Measurements from ENCODE around the gene MTA3. TPM values are rescaled to one million over a fixed set of nuclear protein-coding genes. Genes with fewer than 3 reads are reported as not detected.
"Not testable (repeated sequence)": the region's sequence is repeated elsewhere in the genome, so short reads cannot be mapped to it uniquely, and the experiment has no call there.

The MTA3 gene
- total RNA-seq, 2 experiments from 2014 or later: 20.9 to 21.5 TPM

DNA sequence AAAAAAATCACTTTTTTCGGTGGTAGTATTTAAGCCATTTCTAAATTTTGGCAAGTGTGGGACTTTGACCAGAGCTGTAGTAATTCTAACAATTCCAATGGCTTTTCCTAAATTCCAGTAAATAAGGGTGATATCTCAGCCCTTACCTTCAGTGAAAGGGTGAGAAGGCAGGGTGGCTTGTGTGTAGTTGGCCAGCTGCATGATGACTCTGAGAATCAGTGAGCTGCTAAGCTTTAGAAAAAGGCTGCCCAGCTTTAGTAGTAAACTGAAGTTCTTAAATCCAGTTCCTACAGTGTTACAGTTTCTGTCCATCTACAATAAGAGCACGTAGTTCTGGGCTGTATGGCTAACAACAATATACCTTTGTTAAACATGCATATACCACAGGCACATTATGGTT is 153.5 kb downstream of the MTA3 start:
- H3K4me3 Mint-ChIP-seq: no peak overlapping the region
- no peak overlapping the region for H3K27ac Mint-ChIP-seq
- ChIA-PET POLR2A (no interaction called here), CTCF (no interaction called here)
- no peaks in the 10 kb centered on the region for H3K9me3 Mint-ChIP-seq
- peaks cover 10% of the 10 kb centered on the region for H3K4me1 Mint-ChIP-seq
- no peaks in the 10 kb centered on the region for H3K27me3 Mint-ChIP-seq
- no peaks in the 10 kb centered on the region for H3K36me3 Mint-ChIP-seq (ENCODE audit: low read depth)
- DNase-seq: no peak

DNA sequence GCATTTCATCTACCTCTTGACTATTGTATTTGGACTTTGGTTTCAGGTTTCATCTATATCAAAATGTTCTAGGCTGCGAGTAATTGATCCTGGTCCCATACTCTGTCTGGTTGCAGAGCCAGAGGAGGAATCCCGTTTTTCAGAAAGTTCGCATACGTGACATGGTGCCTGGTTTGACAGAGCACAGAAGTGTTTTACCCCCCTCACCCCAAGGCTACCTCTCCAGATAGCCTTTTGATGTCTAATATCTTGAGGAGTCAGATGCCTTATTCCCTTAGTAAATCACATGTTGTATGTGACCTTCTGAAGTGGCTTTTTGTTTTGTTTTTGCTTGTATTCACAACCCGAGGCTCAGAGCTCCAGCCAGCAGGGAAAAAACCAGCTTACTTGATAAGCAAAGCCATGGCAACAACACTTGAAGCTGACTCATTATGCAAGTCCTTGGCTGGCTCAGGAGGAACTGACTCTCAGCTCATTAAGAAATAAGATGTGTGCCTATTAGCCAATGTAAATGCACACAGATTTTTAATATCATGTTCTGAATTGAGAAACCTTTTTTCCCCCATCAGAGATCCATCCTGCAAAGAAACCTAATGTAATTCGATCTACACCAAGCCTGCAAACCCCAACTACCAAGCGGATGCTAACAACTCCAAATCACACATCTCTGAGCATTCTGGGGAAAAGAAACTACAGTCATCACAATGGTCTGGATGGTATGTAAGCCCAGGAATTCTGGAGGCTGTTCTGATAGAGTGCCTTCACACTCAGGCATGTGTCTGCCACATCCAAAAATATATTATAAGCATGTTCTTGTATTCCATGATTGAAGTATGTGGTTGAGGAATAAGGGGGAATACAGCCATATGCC is 154.1 kb downstream of the MTA3 start:
- no peaks in the 10 kb centered on the region for H3K27me3 Mint-ChIP-seq
- DNase-seq: peak; percentile 27
- CTCF ChIA-PET: no interaction called here
- peaks cover 10% of the 10 kb centered on the region for H3K4me1 Mint-ChIP-seq
- POLR2A ChIA-PET: no interaction called here
- H3K9me3 Mint-ChIP-seq: no peaks in the 10 kb centered on the region
- no peak overlapping the region for H3K27ac Mint-ChIP-seq
- no peak overlapping the region for H3K4me3 Mint-ChIP-seq
- H3K36me3 Mint-ChIP-seq (ENCODE audit: low read depth): no peaks in the 10 kb centered on the region

DNA sequence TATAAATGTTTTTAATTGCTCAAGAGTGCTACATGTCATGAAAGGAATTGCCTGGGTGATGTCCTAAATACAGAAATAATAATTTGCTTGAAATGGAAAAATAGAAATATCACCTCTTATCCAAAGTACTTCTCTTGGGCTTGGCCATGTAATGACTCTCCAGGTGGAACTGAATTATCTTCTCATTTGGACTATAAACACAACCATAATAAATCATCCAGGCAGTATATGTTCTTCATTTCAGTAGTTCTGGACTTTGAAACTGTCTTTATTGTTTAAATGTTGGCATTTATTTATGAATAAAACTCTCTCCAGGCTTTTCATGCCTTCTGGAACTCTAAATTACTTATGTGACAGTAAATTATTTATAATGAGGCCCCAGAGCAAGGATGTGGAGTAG is 155.0 kb downstream of the MTA3 start:
- DNase-seq: no peak
- H3K27ac Mint-ChIP-seq: no peak overlapping the region
- peaks cover 10% of the 10 kb centered on the region for H3K4me1 Mint-ChIP-seq
- no peaks in the 10 kb centered on the region for H3K9me3 Mint-ChIP-seq
- H3K4me3 Mint-ChIP-seq: no peak overlapping the region
- no peaks in the 10 kb centered on the region for H3K36me3 Mint-ChIP-seq (ENCODE audit: low read depth)
- ChIA-PET CTCF (no interaction called here), POLR2A (no interaction called here)
- H3K27me3 Mint-ChIP-seq: no peaks in the 10 kb centered on the region

DNA sequence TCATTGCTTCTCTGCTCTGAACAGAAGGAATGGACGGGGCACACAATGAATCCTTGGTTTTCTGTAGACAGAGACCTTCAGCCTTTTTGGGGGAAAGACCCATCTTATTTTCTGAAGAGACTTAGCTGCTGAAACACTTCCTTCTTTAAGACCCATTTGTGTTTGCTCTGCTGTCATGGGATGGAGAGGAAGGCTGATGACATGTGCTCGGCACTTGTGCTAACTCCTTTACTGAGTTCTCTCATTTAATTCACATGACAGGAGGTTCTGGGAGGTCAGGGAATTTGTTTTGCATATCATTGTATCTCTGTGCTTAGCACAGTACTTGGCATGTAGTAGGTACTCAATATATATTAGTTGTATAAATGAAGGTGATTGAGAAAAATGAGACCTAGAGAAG is 156.5 kb downstream of the MTA3 start:
- DNase-seq: no peak
- ChIA-PET POLR2A (no interaction called here), CTCF (no interaction called here)
- Mint-ChIP-seq H3K4me3 (no peak overlapping the region), H3K4me1 (peaks cover 10% of the 10 kb centered on the region), H3K36me3 (ENCODE audit: low read depth) (peaks cover 4% of the 10 kb centered on the region), H3K27ac (no peak overlapping the region), H3K9me3 (peaks cover 5% of the 10 kb centered on the region), H3K27me3 (no peaks in the 10 kb centered on the region)

DNA sequence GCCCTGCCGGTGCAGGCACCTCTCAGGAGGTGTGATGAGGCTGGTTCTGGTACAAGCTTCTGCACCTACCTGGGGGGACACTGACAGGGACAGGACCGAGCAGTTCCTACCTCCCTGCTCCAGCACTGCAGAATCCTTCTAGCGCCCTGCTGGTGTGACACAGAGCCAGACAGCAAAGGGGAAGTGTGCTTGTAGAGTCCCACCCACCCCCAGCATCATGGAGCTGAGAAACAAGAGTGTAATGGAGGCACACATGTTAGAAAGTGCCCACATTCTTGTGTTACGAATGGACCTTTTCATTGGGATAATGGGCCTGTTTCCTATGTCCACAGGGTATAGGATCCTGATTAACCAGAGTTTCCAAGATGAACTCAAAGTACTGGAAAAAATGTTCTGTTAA is 157.2 kb downstream of the MTA3 start:
- no peak overlapping the region for H3K27ac Mint-ChIP-seq
- peaks cover 6% of the 10 kb centered on the region for H3K9me3 Mint-ChIP-seq
- ChIA-PET POLR2A (no interaction called here), CTCF (no interaction called here)
- H3K4me3 Mint-ChIP-seq: no peak overlapping the region
- H3K27me3 Mint-ChIP-seq: no peaks in the 10 kb centered on the region
- H3K4me1 Mint-ChIP-seq: peaks cover 10% of the 10 kb centered on the region
- peaks cover 5% of the 10 kb centered on the region for H3K36me3 Mint-ChIP-seq (ENCODE audit: low read depth)
- DNase-seq: no peak

DNA sequence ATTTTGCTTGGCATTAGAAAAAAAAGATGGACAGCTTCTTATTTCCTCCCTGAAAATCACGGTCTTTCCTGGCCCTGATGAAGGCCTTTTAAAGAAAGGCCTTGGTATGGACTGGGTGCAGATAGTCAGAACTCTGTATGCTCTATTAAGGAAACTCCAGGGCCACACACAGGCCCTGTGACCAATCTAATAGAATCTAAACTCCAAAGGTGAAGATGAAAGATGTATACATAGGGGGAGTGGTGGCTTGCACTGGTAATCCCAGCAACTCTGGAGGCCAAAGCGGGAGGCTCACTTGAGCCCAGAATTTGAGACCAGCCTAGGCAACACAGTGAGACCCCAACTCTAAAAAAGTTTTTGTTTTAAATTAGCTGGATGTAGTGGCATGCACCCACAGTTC is 158.2 kb downstream of the MTA3 start:
- Mint-ChIP-seq H3K4me3 (no peak overlapping the region), H3K27me3 (no peaks in the 10 kb centered on the region), H3K9me3 (peaks cover 11% of the 10 kb centered on the region), H3K4me1 (peaks cover 10% of the 10 kb centered on the region), H3K27ac (no peak overlapping the region), H3K36me3 (ENCODE audit: low read depth) (peaks cover 7% of the 10 kb centered on the region)
- POLR2A ChIA-PET: no interaction called here
- CTCF ChIA-PET: no interaction called here
- no peak for DNase-seq

DNA sequence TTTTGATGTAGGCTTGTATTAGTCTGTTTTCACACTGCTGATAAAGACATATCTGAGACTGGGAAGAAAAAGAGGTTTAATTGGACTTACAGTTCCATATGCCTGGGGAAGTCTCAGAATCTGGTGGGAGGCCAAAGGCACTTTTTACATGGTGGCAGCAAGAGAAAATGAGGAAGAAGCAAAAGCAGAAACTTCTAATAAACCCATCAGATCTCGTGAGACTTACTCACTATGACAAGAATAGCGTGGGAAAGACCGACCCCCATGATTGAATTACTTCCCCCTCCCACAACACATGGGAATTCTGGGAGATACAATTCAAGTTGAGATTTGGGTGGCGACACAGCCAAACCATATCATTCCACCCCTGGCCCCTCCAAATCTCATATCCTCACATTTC is 162.9 kb downstream of the MTA3 start:
- H3K27me3 Mint-ChIP-seq, H3K4me3 Mint-ChIP-seq, H3K27ac Mint-ChIP-seq, DNase-seq, CTCF ChIA-PET, H3K4me1 Mint-ChIP-seq, POLR2A ChIA-PET: not testable (repeated sequence)
- Mint-ChIP-seq H3K9me3 (peaks cover 32% of the 10 kb centered on the region), H3K36me3 (ENCODE audit: low read depth) (peaks cover 40% of the 10 kb centered on the region)

DNA sequence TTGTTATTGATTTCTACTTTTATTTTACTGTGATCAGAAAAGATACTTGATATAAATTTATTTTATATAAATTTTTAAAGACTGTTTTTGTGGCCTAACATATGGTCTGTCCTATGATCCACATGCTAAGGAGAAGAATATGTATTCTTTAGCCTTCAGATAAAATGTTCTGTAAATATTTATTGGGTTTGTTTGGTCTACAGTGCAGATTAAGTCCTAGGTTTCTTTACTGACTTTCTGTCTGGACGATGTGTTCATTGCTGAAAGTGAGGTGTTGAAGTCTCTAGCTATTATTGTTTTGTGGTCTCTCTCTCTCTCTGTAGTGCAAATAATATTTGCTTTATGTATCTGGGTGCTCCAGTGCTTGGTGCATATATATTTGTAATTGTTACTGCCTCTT is 165.4 kb downstream of the MTA3 start:
- Mint-ChIP-seq H3K4me1 (no peaks in the 10 kb centered on the region), H3K27me3 (no peaks in the 10 kb centered on the region), H3K9me3 (peaks cover 37% of the 10 kb centered on the region), H3K27ac (no peak overlapping the region), H3K4me3 (no peak overlapping the region), H3K36me3 (ENCODE audit: low read depth) (peaks cover 56% of the 10 kb centered on the region)
- ChIA-PET CTCF (no interaction called here), POLR2A (no interaction called here)
- DNase-seq: no peak

DNA sequence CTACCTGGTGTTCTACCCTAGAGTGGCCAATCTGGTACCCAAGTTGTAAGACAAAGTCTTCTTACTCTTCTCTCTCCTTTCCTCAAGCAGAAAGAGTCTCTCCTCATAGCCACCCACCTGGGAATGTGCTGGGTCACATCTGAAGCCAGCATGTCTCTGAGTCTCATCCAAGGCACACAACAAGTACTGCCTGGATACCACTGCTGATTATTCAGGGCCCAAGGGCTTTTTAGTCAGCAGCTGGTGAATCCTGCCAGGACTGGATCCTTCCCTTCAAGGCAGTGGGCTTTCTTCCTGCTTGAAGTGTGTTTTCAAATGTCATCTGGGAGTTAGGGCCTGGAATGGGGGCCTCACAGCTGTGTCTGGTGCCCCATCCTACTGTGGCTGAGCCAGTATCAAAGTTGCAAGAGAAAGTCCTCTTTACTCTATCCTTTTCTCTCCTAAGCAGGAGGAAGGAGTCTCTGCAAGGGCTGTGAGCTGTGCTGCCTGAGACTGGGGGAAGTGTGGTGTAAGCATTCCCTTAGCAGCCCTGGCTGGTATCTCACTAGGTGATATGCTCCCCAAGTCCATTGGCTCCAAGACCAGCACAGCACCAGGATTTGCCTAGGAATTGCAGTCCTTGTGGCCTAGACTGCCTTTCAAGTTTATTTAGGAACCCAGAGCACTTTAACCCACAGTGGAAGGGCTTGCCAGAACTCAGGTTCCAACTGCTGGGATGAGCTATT is 168.3 kb downstream of the MTA3 start:
- Mint-ChIP-seq H3K4me3 (no peak overlapping the region), H3K36me3 (ENCODE audit: low read depth) (peaks cover 61% of the 10 kb centered on the region), H3K27ac (no peak overlapping the region), H3K27me3 (no peaks in the 10 kb centered on the region), H3K9me3 (peaks cover 33% of the 10 kb centered on the region), H3K4me1 (peaks cover 2% of the 10 kb centered on the region)
- no peak for DNase-seq
- ChIA-PET CTCF (no interaction called here), POLR2A (no interaction called here)

DNA sequence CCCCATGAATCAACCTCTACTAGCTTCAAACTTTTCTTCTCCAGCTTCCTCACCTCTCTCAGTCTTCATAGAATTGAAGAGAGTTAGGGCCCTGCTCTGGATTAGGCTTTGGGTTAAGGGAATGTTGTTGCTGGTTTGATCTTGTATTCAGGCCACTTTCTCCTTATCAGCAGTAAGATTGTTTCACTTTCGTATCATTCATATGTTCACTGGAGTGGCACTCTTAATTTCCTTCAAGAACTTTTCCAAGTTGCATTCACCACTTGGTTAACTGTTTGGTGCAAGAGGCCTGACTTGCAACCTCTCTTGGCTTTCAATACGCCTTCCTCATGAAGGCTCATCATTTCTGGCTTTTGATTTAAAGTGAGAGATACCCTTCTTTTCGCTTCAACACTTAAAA is 172.7 kb downstream of the MTA3 start:
- Mint-ChIP-seq H3K27ac (no peak overlapping the region), H3K4me3 (no peak overlapping the region), H3K4me1 (peaks cover 2% of the 10 kb centered on the region), H3K36me3 (ENCODE audit: low read depth) (peaks cover 39% of the 10 kb centered on the region), H3K27me3 (no peaks in the 10 kb centered on the region), H3K9me3 (peaks cover 20% of the 10 kb centered on the region)
- no peak for DNase-seq
- POLR2A ChIA-PET: no interaction called here
- CTCF ChIA-PET: no interaction called here

DNA sequence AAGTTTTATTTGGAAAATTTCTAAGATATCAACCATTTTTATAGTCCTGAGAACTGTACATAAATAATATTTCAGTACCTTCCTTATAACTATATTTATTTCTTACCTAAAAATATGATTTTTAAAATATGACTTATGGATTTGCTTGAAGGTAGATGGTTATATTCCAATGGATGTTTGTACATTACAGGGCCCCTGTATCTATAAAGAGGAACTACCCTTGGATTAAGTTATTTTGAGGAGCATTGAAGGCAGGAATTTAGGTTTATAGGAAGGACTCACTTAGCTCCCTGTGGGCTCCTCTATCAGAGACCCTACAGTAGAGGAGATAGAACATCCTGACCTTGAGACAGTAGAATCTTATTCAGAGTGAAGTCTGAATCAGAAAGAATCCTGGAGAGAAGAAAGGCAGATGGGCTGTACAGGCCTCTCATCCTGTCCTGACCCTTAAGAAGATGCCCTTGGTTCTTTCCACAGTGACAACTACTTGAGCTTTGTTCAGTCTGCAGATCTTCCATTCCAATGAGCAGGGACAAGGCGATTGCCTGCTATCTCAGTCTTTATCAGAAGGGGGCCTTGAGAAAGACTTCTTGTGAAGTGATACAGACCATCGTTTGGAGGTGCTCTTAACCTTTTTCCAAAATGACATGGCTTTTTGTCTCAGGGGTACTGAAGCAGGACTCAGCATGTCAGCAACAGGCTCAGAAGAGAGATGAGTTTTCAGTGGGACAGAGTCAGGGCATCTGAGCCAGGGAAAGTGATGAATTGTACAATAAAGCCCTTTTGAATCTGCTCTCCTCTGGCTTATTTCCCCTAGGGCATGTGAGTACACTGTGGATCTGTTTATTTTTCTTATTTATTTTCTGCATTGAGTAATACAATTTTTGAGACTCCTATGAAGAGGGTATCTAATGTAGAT is 174.6 kb downstream of the MTA3 start:
- peaks cover 19% of the 10 kb centered on the region for H3K9me3 Mint-ChIP-seq
- H3K27ac Mint-ChIP-seq: no peak overlapping the region
- peaks cover 2% of the 10 kb centered on the region for H3K4me1 Mint-ChIP-seq
- ChIA-PET CTCF (no interaction called here), POLR2A (no interaction called here)
- no peaks in the 10 kb centered on the region for H3K27me3 Mint-ChIP-seq
- no peak overlapping the region for H3K4me3 Mint-ChIP-seq
- DNase-seq: no peak
- peaks cover 26% of the 10 kb centered on the region for H3K36me3 Mint-ChIP-seq (ENCODE audit: low read depth)

DNA sequence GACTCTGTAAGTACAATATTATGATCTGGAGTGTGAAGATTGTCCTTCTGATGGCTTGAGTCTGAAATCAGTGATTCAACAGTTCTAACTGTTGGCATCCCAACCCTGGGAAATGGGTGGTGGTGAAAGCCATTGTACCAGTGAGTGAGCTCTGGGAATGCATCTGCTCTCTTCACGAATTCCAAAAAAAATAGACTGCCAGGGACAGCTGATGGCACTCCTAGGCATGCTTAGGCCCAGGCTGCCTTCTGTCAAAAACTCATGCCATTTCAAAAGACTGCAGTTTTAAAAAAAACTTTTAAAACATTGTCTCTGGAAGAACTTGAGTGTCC is 175.2 kb downstream of the MTA3 start:
- Mint-ChIP-seq H3K9me3 (peaks cover 15% of the 10 kb centered on the region), H3K27ac (no peak overlapping the region), H3K27me3 (no peaks in the 10 kb centered on the region), H3K36me3 (ENCODE audit: low read depth) (peaks cover 21% of the 10 kb centered on the region), H3K4me3 (no peak overlapping the region), H3K4me1 (peaks cover 2% of the 10 kb centered on the region)
- ChIA-PET POLR2A (no interaction called here), CTCF (no interaction called here)
- no peak for DNase-seq

DNA sequence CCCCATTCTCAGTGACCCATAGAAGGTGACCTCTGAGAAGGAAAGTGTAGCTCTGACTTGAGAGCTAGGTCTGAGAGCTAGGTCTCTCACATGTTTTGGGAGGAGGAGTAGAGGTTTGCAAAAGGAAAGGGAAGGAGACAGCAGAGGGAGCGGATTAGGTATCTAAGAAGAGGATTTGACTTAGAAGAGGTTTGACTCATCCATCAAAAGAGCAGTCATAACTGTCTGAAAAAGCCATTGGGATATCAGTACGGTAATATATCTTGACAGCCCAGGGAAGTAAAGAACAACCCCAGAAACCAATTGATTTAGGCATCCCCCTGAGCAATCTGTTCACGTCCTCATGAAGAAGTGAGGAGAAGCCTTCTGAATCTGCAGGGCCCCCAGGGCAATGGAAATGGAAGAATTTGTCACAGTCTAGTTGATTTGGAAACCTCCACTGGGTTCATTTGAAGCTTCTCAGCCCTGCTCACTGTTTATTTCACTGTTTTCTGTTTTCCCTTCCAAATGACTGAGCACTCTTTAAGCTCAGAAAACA is 176.2 kb downstream of the MTA3 start:
- CTCF ChIA-PET: no interaction called here

More for the DNA sequence above, 176.2 kb downstream of the MTA3 start:
- POLR2A ChIA-PET: no interaction called here
- Mint-ChIP-seq H3K27me3 (no peaks in the 10 kb centered on the region), H3K27ac (no peak overlapping the region), H3K9me3 (peaks cover 11% of the 10 kb centered on the region), H3K4me1 (peaks cover 2% of the 10 kb centered on the region), H3K4me3 (no peak overlapping the region), H3K36me3 (ENCODE audit: low read depth) (peaks cover 18% of the 10 kb centered on the region)
- no peak for DNase-seq
